HG02642 (cell line): ENCODE data around the gene ROBO3.

ENCODE experiments used
- ATAC-seq: cut with Tn5 transposase; IDR thresholded peaks from one replicate; pipeline ENCODE4 v1.9.1; 2021; ENCODE audit warnings: mild to moderate bottlenecking; ENCODE audit not compliant: unreplicated experiment, poor library complexity

Gene ROBO3

GRCh38 chr11:124917115-124917637 lies 51.9 kb downstream of the ROBO3 start:
- no peak for ATAC-seq

GRCh38 chr11:124918950-124919349 lies 53.7 kb downstream of the ROBO3 start, which contains the start of gene HEPN1:
HEPN1 (plus strand) TSS chr11:124919250.
- ATAC-seq, result no peak

- ATAC-seq, result no peak
Observed at GRCh38 chr11:124919898-124920297, 54.7 kb downstream of the ROBO3 start.

GRCh38 chr11:124920356-124920755 lies 55.1 kb downstream of the ROBO3 start:
- no peak for ATAC-seq

GRCh38 chr11:124920870-124921609 lies 55.8 kb downstream of the ROBO3 start:
- ATAC-seq, result no peak

GRCh38 chr11:124922831-124923230 lies 57.6 kb downstream of the ROBO3 start:
- ATAC-seq, result no peak

- no peak for ATAC-seq
Observed at GRCh38 chr11:124923296-124923695, 58.1 kb downstream of the ROBO3 start.

GRCh38 chr11:124928942-124929665 lies 63.9 kb downstream of the ROBO3 start:
- ATAC-seq, result no peak

GRCh38 chr11:124930799-124931198 lies 65.6 kb downstream of the ROBO3 start:
- peak; percentile 48 for ATAC-seq
